Thyroid gland (tissue), 4 donors: ENCODE measurements around the gene LGR6. TPM values are rescaled to one million over a fixed set of nuclear protein-coding genes. Genes with fewer than 3 reads are reported as not detected.

ENCODE experiments used
- DNase-seq, 2 donors: peaks; one replicate each; pipeline ENCODE4 v3.0.0-alpha.2; 2019
- H3K27ac ChIP-seq, 3 donors: fragments of 200-600 bp; sonication (generic); 1 replicate in 2 of 3; 2 replicates in 1 of 3; pipeline ENCODE4 v1.5.1; 2016 to 2019; ENCODE audit warnings: mild to moderate bottlenecking in 1 of 3, moderate library complexity in 1 of 3
- H3K27me3 ChIP-seq: fragments of 200-600 bp; sonication (generic); one replicate; pipeline ENCODE4 v1.5.1; 2019
- H3K36me3 ChIP-seq, 2 donors: fragments of 200-600 bp; sonication (generic); one replicate each; pipeline ENCODE4 v1.5.1; 2016 to 2019
- H3K4me1 ChIP-seq, 2 donors: fragments of 200-600 bp; sonication (generic); one replicate each; pipeline ENCODE4 v1.5.1; 2017 to 2019
- H3K4me3 ChIP-seq, 3 donors: fragments of 200-600 bp; sonication (generic); replicated peaks in 1 of 3; 1 replicate in 2 of 3; 2 replicates in 1 of 3; pipeline ENCODE4 v1.5.1; 2016; ENCODE audit warnings: mild to moderate bottlenecking in 1 of 3
- H3K9me3 ChIP-seq: fragments of 200-600 bp; sonication (generic); one replicate; pipeline ENCODE4 v1.5.1; 2017
- CTCF ChIP-seq, 6 experiments: fragments of 200-600 bp in 3 of 6; fragments of 450-650 bp in 3 of 6; sonication (generic) in 3 of 6; IDR thresholded peaks; one replicate each; pipeline ENCODE4 v1.5.1; 2016 to 2019; ENCODE audit warnings: antibody characterized with exemption in 6 of 6, mild to moderate bottlenecking in 2 of 6, inconsistent platforms in 1 of 6, moderate library complexity in 1 of 6
- POLR2A ChIP-seq, 2 donors: fragments of 450-650 bp; IDR thresholded peaks; one replicate each; pipeline ENCODE4 v1.6.1; 2017; ENCODE audit warnings: antibody characterized with exemption in 2 of 2, mild to moderate bottlenecking in 2 of 2, moderate library complexity in 1 of 2
- WGBS, 2 donors: methylation state at CpG; one replicate each; pipeline ENCODE4 v1.1.5; 2017; 5-methylcytosine and 5-hydroxymethylcytosine counted together
- intact Hi-C: fragments of 100-400 bp; cut with DNase I; formaldehyde crosslinking; loops from one replicate; pipeline ENCODE4 v1.15.1; 2023
- total RNA-seq, 4 donors: library from RNA; depleted of rRNA; stranded (reverse); fragments of >200 nt; gene quantifications; one replicate each; pipeline ENCODE4 v1.2.3, GENCODE V29; 2016

LGR6 gene
- total RNA-seq, 4 donors from 2014 or later: 2.8 to 7.0 (median 4.5) TPM

GRCh38 chr1:202151045-202151444, 42.6 kb upstream of the LGR6 start:
- intact Hi-C loops: no loop called here
- Histone ChIP-seq H3K9me3 (no peaks in the 10 kb centered on the region), H3K27me3 (no peaks in the 10 kb centered on the region), H3K27ac (no peak overlapping the region), H3K36me3 (no peaks in the 10 kb centered on the region), H3K4me3 (no peak overlapping the region), H3K4me1 (peaks cover 6 to 12% of the 10 kb centered on the region in 2 donors)
- WGBS, 2 donors: 87 to 97% methylated on average over 2 of the region's 2 CpGs
- no peak for DNase-seq
- no peak for TF ChIP-seq POLR2A (IDR thresholded peaks at IDR 0.05)
- no peak for TF ChIP-seq CTCF (IDR thresholded peaks at IDR 0.05)

GRCh38 chr1:202152399-202152798, 41.2 kb upstream of the LGR6 start:
- no peak for TF ChIP-seq CTCF (IDR thresholded peaks at IDR 0.05)
- intact Hi-C loops: no loop called here

GRCh38 chr1:202153284-202153683, 40.3 kb upstream of the LGR6 start:
- no peaks in the 10 kb centered on the region for H3K9me3 ChIP-seq
- H3K4me1 ChIP-seq: peaks cover 6 to 12% of the 10 kb centered on the region in 2 donors
- no peak overlapping the region for H3K27ac ChIP-seq
- no peaks in the 10 kb centered on the region for H3K36me3 ChIP-seq
- TF ChIP-seq POLR2A (IDR thresholded peaks at IDR 0.05): no peak
- intact Hi-C loops: no loop called here
- no peak for DNase-seq
- WGBS, 2 donors: 90 to 92% methylated on average over 4 of the region's 4 CpGs
- H3K4me3 ChIP-seq: no peak overlapping the region
- H3K27me3 ChIP-seq: no peaks in the 10 kb centered on the region

More at GRCh38 chr1:202152399-202152798, 41.2 kb upstream of the LGR6 start:
- Histone ChIP-seq H3K27me3 (no peaks in the 10 kb centered on the region), H3K4me1 (peaks cover 6 to 12% of the 10 kb centered on the region in 2 donors), H3K4me3 (no peak overlapping the region), H3K9me3 (no peaks in the 10 kb centered on the region), H3K27ac (no peak overlapping the region), H3K36me3 (no peaks in the 10 kb centered on the region)
- WGBS, 2 donors: 88 to 93% methylated on average over 1 to 10 of the region's 10 CpGs
- no peak for DNase-seq

- no peaks in the 10 kb centered on the region for H3K36me3 ChIP-seq
- no peak overlapping the region for H3K27ac ChIP-seq
- no peaks in the 10 kb centered on the region for H3K27me3 ChIP-seq
- DNase-seq: no peak
- no peak for TF ChIP-seq POLR2A (IDR thresholded peaks at IDR 0.05)
- TF ChIP-seq CTCF (IDR thresholded peaks at IDR 0.05): no peak
- H3K9me3 ChIP-seq: no peaks in the 10 kb centered on the region
- no peak overlapping the region for H3K4me3 ChIP-seq
- intact Hi-C loops: no loop called here
- H3K4me1 ChIP-seq: peaks cover 6 to 12% of the 10 kb centered on the region in 2 donors
- 90 to 96% methylated on average over 10 of the region's 10 CpGs for WGBS, 2 donors
These were observed 39.3 kb upstream of the LGR6 start for GRCh38 chr1:202154148-202154765.

- no peaks in the 10 kb centered on the region for H3K36me3 ChIP-seq
- peak; percentile 51 to 63 for DNase-seq
- no peaks in the 10 kb centered on the region for H3K27me3 ChIP-seq
- WGBS, 2 donors: 35 to 39% methylated on average over 10 to 11 of the region's 11 CpGs
- TF ChIP-seq CTCF (IDR thresholded peaks at IDR 0.05) (peak in 4 of 6 experiments; percentile 20 to 48 (median 37)), POLR2A (IDR thresholded peaks at IDR 0.05) (no peak)
- intact Hi-C loops: no loop called here
- H3K9me3 ChIP-seq: no peaks in the 10 kb centered on the region
- no peak overlapping the region for H3K27ac ChIP-seq
- no peak overlapping the region for H3K4me3 ChIP-seq
- peaks cover 6 to 12% of the 10 kb centered on the region in 2 donors for H3K4me1 ChIP-seq
These were observed 38.7 kb upstream of the LGR6 start for GRCh38 chr1:202154766-202155477.
